ENCODE measurements around the gene PDIA4.

The PDIA4 gene

GRCh38 chr7:148987010-148987750 is 41.1 kb downstream of the PDIA4 start:
- no peak for TF ChIP-seq CTCF (IDR thresholded peaks at IDR 0.05)
- Histone ChIP-seq H3K79me2 (no peaks in the 10 kb centered on the region), H3K27me3 (ENCODE audit: control insufficient read depth, insufficient read depth, low read length) (no peaks in the 10 kb centered on the region)

GRCh38 chr7:148986742-148987009 is 41.6 kb downstream of the PDIA4 start:
- Histone ChIP-seq H3K9ac (no peak overlapping the region), H3K4me3 (ENCODE audit: low read depth, low read length) (peak overlapping the region; percentile 85), H2AFZ (no peak overlapping the region), H3K4me1 (no peaks in the 10 kb centered on the region), H3K9me3 (ENCODE audit: control insufficient read depth, low read length) (no peaks in the 10 kb centered on the region), H3K27me3 (ENCODE audit: control insufficient read depth, insufficient read depth, low read length) (no peaks in the 10 kb centered on the region), H3K36me3 (ENCODE audit: control insufficient read depth, insufficient read depth, low read length) (no peaks in the 10 kb centered on the region), H3K4me2 (ENCODE audit: low read length) (peak overlapping the region; percentile 96), H3K79me2 (no peaks in the 10 kb centered on the region), H3K27ac (peak overlapping the region; percentile 85)
- no peak for TF ChIP-seq CTCF (IDR thresholded peaks at IDR 0.05)

More at GRCh38 chr7:148987010-148987750, 41.1 kb downstream of the PDIA4 start:
- H3K4me2 ChIP-seq (ENCODE audit: low read length): peak overlapping the region; percentile 96
- no peak overlapping the region for H3K9ac ChIP-seq
- H3K4me3 ChIP-seq (ENCODE audit: low read depth, low read length): peak overlapping the region; percentile 85
- no peaks in the 10 kb centered on the region for H3K9me3 ChIP-seq (ENCODE audit: control insufficient read depth, low read length)
- peak overlapping the region; percentile 93 for H2AFZ ChIP-seq
- no peaks in the 10 kb centered on the region for H3K4me1 ChIP-seq
- H3K36me3 ChIP-seq (ENCODE audit: control insufficient read depth, insufficient read depth, low read length): no peaks in the 10 kb centered on the region
- H3K27ac ChIP-seq: peak overlapping the region; percentile 85

- H3K36me3 ChIP-seq (ENCODE audit: control insufficient read depth, insufficient read depth, low read length): no peaks in the 10 kb centered on the region
- no peaks in the 10 kb centered on the region for H3K79me2 ChIP-seq
- no peak for TF ChIP-seq CTCF (IDR thresholded peaks at IDR 0.05)
- peak overlapping the region; percentile 84 for H2AFZ ChIP-seq
- H3K4me1 ChIP-seq: no peaks in the 10 kb centered on the region
- no peaks in the 10 kb centered on the region for H3K27me3 ChIP-seq (ENCODE audit: control insufficient read depth, insufficient read depth, low read length)
- no peaks in the 10 kb centered on the region for H3K9me3 ChIP-seq (ENCODE audit: control insufficient read depth, low read length)
- H3K9ac ChIP-seq: no peak overlapping the region
- peak overlapping the region; percentile 59 for H3K4me3 ChIP-seq (ENCODE audit: low read depth, low read length)
- peak overlapping the region; percentile 88 for H3K4me2 ChIP-seq (ENCODE audit: low read length)
- H3K27ac ChIP-seq: peak overlapping the region; percentile 36
Measured at GRCh38 chr7:148983200-148984146, 44.8 kb downstream of the PDIA4 start.

GRCh38 chr7:148982654-148983199 is 45.6 kb downstream of the PDIA4 start:
- Histone ChIP-seq H3K9ac (no peak overlapping the region), H3K79me2 (no peaks in the 10 kb centered on the region), H3K27me3 (ENCODE audit: control insufficient read depth, insufficient read depth, low read length) (no peaks in the 10 kb centered on the region), H3K9me3 (ENCODE audit: control insufficient read depth, low read length) (no peaks in the 10 kb centered on the region), H3K4me1 (no peaks in the 10 kb centered on the region), H3K4me2 (ENCODE audit: low read length) (peak overlapping the region; percentile 88), H3K4me3 (ENCODE audit: low read depth, low read length) (peak overlapping the region; percentile 59), H3K27ac (no peak overlapping the region), H2AFZ (peak overlapping the region; percentile 84), H3K36me3 (ENCODE audit: control insufficient read depth, insufficient read depth, low read length) (no peaks in the 10 kb centered on the region)
- TF ChIP-seq CTCF (IDR thresholded peaks at IDR 0.05): no peak
